Activated CD4-positive, alpha-beta T cell treated with anti-CD3 and anti-CD28 coated beads for 4 hours (primary cell): ENCODE measurements around the gene AGBL5.

Experiments
- DNase-seq, 2 donors: peaks; one replicate each; pipeline ENCODE4 v3.0.0-alpha.2; 2020

AGBL5 gene

DNA sequence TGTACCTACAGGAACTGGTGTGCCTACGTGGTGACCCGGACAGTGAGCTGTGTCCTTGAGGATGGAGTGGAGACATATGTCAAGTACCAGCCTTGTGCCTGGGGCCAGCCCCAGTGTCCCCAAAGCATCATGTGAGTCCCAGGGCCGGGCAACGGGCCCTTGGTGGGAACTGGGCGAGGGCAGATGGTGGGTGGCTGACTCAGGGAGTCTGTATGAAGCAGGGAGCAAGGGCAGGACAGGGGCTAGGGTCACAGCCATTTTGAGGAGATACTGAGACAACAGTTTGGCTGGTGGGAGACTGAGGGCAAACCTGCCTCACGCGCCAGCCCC is 28.6 kb downstream of the AGBL5 start:
- no peak for DNase-seq

DNA sequence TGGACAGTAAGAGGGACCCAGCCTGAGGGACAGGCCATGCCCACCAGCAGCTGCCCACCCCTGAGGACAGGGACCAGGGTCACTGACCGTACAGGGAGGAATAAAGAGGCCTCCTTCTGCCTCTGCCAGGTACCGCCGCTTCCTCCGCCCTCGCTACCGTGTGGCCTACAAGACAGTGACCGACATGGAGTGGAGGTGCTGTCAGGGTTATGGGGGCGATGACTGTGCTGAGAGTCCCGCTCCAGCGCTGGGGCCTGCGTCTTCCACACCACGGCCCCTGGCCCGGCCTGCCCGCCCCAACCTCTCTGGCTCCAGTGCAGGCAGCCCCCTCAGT is 29.1 kb downstream of the AGBL5 start:
- DNase-seq: no peak

DNA sequence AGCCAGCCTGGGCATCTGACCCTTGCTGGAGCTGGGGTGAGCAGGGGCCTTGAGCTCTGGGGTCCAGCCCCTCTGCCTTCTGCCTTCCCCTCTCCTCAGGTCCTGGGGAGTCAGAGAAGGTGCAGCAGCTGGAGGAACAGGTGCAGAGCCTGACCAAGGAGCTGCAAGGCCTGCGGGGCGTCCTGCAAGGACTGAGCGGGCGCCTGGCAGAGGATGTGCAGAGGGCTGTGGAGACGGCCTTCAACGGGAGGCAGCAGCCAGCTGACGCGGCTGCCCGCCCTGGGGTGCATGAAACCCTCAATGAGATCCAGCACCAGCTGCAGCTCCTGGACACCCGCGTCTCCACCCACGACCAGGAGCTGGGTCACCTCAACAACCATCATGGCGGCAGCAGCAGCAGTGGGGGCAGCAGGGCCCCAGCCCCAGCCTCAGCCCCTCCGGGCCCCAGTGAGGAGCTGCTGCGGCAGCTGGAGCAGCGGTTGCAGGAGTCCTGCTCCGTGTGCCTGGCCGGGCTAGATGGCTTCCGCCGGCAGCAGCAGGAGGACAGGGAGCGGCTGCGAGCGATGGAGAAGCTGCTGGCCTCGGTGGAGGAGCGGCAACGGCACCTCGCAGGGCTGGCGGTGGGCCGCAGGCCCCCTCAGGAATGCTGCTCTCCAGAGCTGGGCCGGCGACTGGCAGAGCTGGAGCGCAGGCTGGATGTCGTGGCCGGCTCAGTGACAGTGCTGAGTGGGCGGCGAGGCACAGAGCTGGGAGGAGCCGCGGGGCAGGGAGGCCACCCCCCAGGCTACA is 30.7 kb downstream of the AGBL5 start:
- no peak for DNase-seq

DNA sequence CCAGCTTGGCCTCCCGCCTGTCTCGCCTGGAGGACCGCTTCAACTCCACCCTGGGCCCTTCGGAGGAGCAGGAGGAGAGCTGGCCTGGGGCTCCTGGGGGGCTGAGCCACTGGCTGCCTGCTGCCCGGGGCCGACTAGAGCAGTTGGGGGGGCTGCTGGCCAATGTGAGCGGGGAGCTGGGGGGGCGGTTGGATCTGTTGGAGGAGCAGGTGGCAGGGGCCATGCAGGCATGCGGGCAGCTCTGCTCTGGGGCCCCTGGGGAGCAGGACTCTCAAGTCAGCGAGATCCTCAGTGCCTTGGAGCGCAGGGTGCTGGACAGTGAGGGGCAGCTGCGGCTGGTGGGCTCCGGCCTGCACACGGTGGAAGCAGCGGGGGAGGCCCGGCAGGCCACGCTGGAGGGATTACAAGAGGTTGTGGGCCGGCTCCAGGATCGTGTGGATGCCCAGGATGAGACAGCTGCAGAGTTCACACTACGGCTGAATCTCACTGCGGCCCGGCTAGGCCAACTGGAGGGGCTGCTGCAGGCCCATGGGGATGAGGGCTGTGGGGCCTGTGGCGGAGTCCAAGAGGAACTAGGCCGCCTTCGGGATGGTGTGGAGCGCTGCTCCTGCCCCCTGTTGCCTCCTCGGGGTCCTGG is 31.4 kb downstream of the AGBL5 start:
- DNase-seq: no peak

DNA sequence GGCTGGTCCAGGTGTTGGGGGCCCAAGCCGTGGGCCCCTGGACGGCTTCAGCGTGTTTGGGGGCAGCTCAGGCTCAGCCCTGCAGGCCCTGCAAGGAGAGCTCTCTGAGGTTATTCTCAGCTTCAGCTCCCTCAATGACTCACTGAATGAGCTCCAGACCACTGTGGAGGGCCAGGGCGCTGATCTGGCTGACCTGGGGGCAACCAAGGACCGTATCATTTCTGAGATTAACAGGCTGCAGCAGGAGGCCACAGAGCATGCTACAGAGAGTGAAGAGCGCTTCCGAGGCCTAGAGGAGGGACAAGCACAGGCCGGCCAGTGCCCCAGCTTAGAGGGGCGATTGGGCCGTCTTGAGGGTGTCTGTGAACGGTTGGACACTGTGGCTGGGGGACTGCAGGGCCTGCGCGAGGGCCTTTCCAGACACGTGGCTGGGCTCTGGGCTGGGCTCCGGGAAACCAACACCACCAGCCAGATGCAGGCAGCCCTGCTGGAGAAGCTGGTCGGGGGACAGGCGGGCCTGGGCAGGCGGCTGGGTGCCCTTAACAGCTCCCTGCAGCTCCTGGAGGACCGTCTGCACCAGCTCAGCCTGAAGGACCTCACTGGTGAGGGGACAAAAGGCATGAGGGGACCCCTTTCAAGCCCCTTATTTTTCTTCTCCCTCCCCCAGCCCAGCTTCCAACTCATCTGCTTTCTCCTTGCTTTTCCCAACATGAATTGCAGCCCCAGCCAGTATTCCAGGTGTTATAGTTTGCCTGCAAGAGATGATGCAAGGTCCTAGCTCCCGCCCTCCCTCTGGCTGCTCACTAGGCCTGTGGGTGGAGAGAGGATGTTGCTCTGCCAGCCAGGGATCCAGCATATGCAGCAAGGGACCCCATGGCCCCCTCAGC is 32.2 kb downstream of the AGBL5 start:
- no peak for DNase-seq

DNA sequence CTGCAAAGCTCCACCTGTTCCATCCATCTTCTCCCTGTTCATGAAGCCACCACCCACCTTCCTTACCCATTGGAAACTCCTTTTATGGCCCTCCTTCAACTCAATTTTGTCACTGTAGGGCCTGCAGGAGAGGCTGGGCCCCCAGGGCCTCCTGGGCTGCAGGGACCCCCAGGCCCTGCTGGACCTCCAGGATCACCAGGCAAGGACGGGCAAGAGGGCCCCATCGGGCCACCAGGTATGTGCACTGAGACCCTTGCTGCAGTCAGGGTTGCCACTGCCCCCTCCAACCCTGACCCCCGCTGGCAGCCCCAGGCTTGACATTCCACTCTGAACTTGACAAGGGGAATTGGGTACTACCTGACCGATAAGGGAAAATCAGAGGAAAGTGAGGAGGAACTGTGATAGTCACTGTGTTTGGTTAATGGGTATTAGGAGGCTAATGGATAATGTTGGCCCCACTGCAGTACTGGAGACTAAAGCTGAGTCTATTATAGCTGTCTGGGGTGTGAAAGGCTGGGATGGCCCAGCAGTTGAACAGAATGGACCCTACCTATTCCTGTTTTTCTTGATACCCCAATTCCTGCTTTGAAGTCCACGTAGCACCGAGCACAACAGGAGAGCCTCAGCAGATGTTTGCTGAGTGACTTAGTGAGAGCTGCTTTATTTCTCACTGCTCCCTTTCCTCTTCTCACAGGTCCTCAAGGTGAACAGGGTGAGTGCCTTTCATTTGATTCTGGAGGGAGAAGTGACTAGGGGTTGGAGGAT is 33.0 kb downstream of the AGBL5 start:
- DNase-seq: no peak

DNA sequence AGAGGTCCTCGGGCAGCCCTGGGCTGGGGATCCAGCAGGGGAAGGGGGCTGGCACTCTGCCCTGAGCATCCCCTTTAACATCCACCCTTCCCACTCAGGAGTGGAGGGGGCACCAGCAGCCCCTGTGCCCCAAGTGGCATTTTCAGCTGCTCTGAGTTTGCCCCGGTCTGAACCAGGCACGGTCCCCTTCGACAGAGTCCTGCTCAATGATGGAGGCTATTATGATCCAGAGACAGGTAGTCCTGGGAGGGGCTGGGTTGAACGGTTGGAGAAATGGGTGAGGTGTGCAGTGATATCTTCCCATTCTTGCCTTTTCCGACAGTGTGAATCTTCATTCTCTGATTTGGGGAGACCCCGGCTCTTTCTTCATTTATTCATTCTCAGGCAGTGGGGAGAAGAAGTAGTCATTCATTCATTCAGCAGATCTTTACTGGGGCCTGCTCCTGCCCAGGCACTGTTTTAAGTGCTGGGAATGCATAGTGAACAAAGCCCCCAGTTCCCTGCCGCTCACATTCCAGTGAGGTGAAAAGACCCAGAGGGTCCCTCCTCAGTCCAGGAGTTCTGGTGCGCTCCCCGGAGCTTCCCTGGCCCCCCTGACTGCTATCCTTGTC is 33.7 kb downstream of the AGBL5 start:
- DNase-seq: no peak

DNA sequence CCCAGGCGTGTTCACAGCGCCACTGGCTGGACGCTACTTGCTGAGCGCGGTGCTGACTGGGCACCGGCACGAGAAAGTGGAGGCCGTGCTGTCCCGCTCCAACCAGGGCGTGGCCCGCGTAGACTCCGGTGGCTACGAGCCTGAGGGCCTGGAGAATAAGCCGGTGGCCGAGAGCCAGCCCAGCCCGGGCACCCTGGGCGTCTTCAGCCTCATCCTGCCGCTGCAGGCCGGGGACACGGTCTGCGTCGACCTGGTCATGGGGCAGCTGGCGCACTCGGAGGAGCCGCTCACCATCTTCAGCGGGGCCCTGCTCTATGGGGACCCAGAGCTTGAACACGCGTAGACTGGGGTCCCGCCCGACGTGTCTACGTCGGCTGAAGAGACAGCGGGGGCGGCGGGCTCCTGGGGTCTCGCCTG is 34.2 kb downstream of the AGBL5 start:
- no peak for DNase-seq

DNA sequence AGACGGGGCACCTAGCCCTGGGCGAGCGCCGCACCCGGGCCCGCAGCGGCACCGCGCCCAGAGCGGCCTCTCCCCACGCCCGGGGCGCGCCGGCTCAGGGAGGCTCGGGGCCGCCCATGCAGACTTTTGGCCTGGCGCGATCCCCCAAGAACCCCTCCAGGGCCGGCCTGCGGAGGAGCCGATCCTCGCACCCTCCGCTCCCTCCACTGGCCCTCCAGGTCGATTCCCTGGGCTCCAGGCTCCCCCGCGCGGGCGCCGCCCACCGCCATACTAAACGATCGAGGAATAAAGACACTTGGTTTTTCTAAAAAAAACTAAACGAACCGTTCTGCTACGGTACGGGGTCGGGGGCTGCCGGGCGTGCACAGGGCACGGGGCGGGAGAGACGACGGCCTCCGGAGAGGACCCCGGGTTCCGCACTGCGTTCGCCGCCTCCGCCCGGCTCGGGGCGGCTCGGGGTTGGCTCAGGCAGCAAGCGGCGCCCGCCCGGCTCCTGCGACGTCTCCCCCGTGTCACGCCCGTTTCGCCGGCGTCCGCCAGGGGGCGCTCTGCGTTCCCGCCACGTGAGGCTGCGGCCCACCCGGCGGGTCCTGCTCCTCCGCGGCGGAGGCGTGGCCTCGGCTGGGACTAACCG is 34.7 kb downstream of the AGBL5 start:
- DNase-seq: peak; percentile 96 to 97

DNA sequence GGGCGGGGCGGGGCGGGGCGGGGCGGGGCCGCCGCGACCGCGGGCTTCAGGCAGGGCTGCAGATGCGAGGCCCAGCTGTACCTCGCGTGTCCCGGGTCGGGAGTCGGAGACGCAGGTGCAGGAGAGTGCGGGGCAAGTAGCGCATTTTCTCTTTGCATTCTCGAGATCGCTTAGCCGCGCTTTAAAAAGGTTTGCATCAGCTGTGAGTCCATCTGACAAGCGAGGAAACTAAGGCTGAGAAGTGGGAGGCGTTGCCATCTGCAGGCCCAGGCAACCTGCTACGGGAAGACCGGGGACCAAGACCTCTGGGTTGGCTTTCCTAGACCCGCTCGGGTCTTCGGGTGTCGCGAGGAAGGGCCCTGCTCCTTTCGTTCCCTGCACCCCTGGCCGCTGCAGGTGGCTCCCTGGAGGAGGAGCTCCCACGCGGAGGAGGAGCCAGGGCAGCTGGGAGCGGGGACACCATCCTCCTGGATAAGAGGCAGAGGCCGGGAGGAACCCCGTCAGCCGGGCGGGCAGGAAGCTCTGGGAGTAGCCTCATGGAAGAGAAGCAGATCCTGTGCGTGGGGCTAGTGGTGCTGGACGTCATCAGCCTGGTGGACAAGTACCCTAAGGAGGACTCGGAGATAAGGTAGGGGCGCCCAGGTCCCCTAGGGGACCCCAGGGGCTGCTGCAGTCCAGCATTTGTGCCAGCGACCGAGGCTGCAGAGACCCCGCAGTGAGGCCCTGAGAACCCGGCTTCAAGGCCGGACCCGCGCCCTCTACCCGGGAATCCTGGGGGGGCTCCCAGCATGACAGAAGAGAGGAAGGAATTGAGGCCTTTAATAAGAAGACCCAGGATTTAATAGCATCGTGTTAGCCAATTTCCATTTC is 35.5 kb downstream of the AGBL5 start, which contains the start of gene KHK:
TSS of gene KHK (plus strand) at position 49 of the 870 bp plus-strand sequence. CDS start at position 537, 488 bp downstream.
- no peak for DNase-seq

DNA sequence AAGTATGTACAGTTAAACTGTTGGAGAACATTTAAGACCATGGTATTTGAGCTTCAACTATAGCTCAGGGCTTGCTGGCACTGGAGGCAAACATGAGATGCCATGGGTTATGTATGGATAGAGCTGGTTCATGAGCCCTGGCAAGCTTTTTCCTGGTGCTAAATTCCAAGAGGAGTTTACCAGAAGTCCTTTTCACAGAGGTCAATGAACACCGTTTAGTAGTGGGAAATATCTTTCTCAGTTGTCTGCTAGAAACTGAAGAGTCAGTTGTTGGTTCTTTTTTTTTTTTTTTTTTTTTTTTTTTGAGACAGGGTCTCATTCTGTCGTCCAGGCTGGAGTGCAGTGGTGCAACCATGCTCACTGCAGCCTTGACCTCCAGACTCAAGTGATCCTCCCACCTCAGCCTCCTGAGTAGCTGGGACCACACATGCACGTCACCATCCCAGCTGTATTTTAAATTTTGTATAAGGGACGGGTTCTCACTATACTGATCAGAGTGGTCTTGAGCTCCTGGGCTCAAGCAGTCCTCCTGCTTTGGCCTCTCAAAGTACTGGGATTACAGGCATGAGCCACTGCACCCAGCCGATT is 36.4 kb downstream of the AGBL5 start:
- DNase-seq: no peak

DNA sequence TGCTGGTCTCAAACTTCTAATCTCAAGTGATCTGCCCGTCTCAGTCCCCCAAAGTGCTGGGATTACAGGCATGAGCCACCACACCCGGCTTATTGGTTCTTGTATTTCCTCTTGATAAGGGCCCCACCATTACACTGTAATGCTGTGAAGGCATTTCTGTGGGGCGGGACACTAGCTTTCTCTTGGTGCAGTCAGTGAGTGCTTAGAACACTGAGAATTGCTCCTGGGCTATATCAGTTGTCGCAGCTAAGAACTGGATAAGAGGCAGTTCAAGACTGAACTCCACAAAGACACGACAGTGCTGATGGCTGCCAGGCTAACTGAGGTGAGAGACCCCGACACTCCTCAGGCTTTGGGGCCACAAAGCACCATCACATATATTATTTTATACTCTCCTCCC is 37.2 kb downstream of the AGBL5 start:
- no peak for DNase-seq

DNA sequence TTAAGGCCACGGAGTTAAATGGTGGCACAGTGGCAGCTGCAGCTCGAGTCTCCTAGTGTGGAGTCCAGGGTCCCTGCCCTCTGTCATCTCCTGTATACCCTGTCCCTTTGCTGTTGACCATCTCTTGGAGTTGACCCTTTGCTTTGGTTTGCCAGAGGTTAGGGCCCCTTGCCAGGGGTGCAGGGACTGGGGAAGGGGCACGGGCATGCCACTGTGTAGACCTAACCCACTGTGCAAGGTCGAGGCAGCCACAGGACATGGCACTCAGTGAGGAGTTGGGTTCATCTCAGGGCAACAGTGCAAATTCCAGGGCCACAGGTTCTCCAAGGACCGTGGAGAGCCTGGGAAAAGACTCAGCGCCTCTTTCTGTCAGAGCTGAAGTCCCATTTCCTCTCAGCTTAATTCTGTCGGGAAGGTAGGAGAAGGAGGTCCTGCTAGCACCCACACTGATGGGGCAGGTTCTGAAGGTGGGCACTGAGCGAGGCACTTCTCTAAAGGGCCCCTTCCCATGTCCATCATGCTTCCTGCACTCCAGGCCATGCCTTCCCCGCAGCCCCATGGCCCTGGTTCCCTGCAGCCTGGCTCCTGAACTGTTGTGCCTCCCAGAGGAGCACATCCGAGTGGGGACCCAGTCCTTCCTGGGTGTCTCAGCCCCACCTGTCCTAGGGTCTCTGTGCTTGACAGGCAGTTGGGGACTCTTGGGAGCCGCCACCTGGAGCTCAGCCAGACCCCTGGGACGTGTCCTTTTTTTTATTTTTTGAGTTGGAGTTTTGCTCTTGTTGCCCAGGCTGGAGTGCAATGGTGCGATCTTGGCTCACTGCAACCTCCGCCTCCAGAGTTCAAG is 37.9 kb downstream of the AGBL5 start:
- no peak for DNase-seq

DNA sequence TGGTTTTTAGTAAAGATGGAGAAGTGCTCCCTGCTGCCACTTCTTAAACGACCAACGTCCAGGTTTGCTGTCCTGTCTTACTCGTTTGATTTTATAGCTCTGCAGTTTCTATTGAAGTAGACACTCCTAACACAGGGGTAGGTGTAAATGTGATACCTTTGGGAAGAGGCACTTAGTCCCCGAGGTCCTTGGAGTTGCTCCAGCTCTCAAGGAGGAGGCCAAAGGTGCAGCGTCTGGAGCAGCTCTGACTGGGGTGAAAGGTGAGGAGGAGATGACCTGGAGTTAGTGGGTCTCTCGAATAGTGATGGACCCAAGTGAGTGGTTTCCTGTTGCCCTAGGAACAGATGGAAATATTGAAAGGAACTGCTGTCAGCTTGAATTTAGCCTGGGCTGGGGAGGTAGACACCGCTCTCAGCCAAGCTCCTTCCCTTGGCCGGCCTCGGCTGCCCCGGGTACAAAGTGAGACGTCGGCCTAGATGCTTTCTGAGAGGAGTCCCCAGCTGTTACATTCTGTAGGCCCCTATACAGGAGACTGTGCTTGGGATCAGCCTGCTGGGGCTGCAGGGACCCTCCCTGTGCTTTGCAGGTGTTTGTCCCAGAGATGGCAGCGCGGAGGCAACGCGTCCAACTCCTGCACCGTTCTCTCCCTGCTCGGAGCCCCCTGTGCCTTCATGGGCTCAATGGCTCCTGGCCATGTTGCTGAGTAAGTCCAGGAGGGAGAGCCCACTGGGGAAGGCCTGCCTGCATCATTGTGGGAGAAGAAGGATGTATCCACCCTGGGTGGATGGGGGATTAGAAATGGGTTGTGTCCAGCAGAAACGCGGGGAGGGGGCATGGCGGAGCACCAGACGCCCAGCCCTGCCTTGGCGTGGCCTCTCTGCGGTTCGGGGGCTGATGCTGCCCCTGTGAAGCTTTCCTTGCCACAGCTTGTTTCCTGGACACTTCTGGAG is 40.6 kb downstream of the AGBL5 start:
- DNase-seq: no peak

DNA sequence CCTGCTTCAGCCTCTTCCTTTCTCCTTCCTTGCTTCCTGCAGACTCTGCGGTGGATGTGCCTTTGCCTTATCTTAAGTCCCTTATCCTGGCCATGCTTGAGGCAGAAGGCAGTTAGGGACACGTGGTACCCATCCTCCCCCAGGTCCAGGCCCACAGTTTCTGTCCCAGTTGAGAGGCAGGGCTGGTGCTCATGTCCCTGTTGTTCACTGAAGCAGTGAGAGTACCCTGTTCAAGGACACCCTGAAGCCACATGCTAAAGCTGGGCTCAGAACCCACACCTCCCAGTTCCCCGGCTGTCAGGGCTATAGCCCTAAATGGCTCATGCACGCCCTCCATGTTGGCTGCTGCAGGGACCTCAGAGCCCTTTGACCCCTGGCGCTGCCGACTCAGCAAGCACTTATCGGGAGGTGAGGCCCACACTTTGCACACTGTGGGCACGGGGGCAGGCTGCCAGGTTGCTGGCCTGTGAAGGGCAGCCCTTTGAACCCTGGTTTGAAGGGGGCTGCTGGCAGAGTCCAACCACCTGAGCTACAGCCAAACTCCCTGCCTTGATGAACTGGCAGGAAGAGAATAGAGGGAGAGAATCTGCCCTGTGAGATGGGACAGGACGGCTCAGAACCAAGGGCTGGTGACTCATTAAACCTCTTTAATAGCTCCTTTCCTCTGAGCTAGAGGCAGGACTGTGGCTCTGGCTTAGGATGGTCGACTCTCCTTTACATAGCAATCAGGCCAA is 41.4 kb downstream of the AGBL5 start:
- no peak for DNase-seq

DNA sequence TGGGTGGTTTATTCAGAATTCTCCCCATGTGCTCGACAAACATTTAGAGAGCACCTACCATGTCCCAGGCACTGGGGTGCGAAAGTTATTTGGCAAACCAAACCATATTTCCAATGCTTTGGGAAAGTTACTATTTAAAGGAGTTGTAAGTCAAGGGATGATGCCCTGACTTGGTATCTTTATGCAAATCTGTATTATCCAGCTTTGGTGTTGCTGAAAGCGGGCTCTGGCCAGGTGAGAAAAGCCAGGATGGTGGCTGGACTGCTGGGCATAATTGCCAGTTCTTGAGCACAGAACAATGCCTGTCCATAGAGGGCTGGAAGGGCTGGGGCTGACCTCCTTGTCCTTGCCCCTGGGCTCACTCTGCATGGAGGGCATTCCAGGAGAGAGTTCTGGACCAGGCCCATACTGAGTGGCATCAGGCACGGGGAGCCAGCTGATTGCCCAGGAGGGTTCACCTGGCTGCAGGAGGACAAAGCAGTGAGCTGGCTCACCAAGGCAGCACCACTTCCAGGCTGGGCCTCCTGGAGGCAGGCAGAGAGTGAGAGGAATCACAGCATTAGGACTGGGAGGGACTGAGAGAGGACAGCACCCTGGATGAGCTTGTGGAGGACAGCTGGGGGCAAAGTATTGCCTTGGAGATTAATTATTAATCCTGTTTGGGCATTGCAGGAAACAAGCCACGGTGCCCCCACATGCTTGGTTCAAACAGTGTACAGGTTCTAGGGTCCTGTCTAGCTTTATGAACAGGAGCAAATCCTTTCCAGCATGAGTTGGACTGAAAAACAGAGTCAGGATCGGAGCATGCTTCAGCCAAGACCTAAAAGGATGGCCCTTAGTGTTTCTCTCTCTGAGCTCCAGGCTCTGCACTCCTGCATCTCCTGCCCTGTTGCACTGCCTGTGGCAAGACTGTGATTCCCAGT is 42.2 kb downstream of the AGBL5 start:
- no peak for DNase-seq
